ENCODE data around the gene PAN2. TPM values are rescaled to one million over a fixed set of nuclear protein-coding genes. Genes with fewer than 3 reads are reported as not detected.

The PAN2 gene
- total RNA-seq, 1 experiment from 2014 or later: 75.0 TPM

- H3K79me2 ChIP-seq (ENCODE audit: insufficient read depth, low read length): peaks cover 76% of the 10 kb centered on the region
- no peak for DNase-seq (ENCODE audit: low read depth, low spot score)
- no peak for TF ChIP-seq JUND (IDR thresholded peaks at IDR 0.05)
- TF ChIP-seq SP1 (IDR thresholded peaks at IDR 0.05; ENCODE audit: low read depth): no peak
- TF ChIP-seq, protein P1, sequence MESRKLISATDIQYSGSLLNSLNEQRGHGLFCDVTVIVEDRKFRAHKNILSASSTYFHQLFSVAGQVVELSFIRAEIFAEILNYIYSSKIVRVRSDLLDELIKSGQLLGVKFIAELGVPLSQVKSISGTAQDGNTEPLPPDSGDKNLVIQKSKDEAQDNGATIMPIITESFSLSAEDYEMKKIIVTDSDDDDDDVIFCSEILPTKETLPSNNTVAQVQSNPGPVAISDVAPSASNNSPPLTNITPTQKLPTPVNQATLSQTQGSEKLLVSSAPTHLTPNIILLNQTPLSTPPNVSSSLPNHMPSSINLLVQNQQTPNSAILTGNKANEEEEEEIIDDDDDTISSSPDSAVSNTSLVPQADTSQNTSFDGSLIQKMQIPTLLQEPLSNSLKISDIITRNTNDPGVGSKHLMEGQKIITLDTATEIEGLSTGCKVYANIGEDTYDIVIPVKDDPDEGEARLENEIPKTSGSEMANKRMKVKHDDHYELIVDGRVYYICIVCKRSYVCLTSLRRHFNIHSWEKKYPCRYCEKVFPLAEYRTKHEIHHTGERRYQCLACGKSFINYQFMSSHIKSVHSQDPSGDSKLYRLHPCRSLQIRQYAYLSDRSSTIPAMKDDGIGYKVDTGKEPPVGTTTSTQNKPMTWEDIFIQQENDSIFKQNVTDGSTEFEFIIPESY (IDR thresholded peaks at IDR 0.05; ENCODE audit: extremely low read depth, insufficient replicate concordance, low read length): no peak
- TF ChIP-seq EZH2phosphoT487 (IDR thresholded peaks at IDR 0.05; ENCODE audit: borderline replicate concordance): no peak
- TF ChIP-seq, protein P2, sequence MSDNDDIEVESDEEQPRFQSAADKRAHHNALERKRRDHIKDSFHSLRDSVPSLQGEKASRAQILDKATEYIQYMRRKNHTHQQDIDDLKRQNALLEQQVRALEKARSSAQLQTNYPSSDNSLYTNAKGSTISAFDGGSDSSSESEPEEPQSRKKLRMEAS (IDR thresholded peaks at IDR 0.05): no peak
- TF ChIP-seq CEBPB (IDR thresholded peaks at IDR 0.05; ENCODE audit: low read depth): no peak
- TF ChIP-seq FOSL1 (IDR thresholded peaks at IDR 0.05; ENCODE audit: low read depth): no peak
- no peak for TF ChIP-seq ZFX (IDR thresholded peaks at IDR 0.05)
- no peak for TF ChIP-seq REST (IDR thresholded peaks at IDR 0.05; ENCODE audit: low read depth)
- TF ChIP-seq, protein P3, sequence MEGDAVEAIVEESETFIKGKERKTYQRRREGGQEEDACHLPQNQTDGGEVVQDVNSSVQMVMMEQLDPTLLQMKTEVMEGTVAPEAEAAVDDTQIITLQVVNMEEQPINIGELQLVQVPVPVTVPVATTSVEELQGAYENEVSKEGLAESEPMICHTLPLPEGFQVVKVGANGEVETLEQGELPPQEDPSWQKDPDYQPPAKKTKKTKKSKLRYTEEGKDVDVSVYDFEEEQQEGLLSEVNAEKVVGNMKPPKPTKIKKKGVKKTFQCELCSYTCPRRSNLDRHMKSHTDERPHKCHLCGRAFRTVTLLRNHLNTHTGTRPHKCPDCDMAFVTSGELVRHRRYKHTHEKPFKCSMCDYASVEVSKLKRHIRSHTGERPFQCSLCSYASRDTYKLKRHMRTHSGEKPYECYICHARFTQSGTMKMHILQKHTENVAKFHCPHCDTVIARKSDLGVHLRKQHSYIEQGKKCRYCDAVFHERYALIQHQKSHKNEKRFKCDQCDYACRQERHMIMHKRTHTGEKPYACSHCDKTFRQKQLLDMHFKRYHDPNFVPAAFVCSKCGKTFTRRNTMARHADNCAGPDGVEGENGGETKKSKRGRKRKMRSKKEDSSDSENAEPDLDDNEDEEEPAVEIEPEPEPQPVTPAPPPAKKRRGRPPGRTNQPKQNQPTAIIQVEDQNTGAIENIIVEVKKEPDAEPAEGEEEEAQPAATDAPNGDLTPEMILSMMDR (IDR thresholded peaks at IDR 0.05 in 2 of 3, conservative IDR thresholded peaks at IDR 0.05 in 1 of 3; ENCODE audit: borderline replicate concordance in 1 of 3, insufficient read depth in 1 of 3, low read depth in 2 of 3, low read length in 2 of 3): no peak
- no peak for TF ChIP-seq TCF7L2 (IDR thresholded peaks at IDR 0.05; ENCODE audit: borderline replicate concordance, extremely low read depth, insufficient read depth, insufficient read length)
- TF ChIP-seq POLR2A (IDR thresholded peaks at IDR 0.05; ENCODE audit: borderline replicate concordance, extremely low read depth, insufficient read depth, insufficient read length): no peak
- no peak for TF ChIP-seq RAD21 (IDR thresholded peaks at IDR 0.05; ENCODE audit: low read depth)
- no peak for TF ChIP-seq EGR1 (IDR thresholded peaks at IDR 0.05; ENCODE audit: low read depth)
- TF ChIP-seq, protein P4, sequence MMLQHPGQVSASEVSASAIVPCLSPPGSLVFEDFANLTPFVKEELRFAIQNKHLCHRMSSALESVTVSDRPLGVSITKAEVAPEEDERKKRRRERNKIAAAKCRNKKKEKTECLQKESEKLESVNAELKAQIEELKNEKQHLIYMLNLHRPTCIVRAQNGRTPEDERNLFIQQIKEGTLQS (IDR thresholded peaks at IDR 0.05): no peak
- TF ChIP-seq YY1 (IDR thresholded peaks at IDR 0.05; ENCODE audit: extremely low read depth, insufficient replicate concordance, low read depth, low read length): no peak
- no peak for TF ChIP-seq ELF1 (IDR thresholded peaks at IDR 0.05; ENCODE audit: borderline replicate concordance, low read depth)
- TF ChIP-seq ZNF274 (IDR thresholded peaks at IDR 0.05; ENCODE audit: low read depth, low read length): no peak
- H3K4me2 ChIP-seq (ENCODE audit: low read length): no peak overlapping the region
- H3K36me3 ChIP-seq (ENCODE audit: control insufficient read depth in 1 of 2, insufficient read depth in 2 of 2, low read length in 2 of 2): peaks cover 3 to 16% of the 10 kb centered on the region in 2 experiments; a peak in 2 of 4 replicates
- no peak overlapping the region for H2AFZ ChIP-seq (ENCODE audit: low read depth, low read length, poor library complexity, severe bottlenecking)
- H3K9me3 ChIP-seq (ENCODE audit: control insufficient read depth in 1 of 2, insufficient read depth in 1 of 2, low read depth in 1 of 2, low read length in 2 of 2): no peaks in the 10 kb centered on the region
- H3K27me3 ChIP-seq (ENCODE audit: insufficient read depth, low read length): no peaks in the 10 kb centered on the region
- intact Hi-C loops (cut with micrococcal nuclease): no loop called here
- no peak overlapping the region for H3K9ac ChIP-seq (ENCODE audit: low read length)
- CTCF ChIA-PET: no interaction called here
- no peak overlapping the region for H3K27ac ChIP-seq (ENCODE audit: low read depth, low read length)
- peaks cover 24 to 55% of the 10 kb centered on the region in 2 experiments for H3K4me1 ChIP-seq (ENCODE audit: control insufficient read depth in 1 of 2, insufficient read depth in 2 of 2, low read length in 2 of 2)
- RAD21 ChIA-PET (ENCODE audit: low non-redundant PET in 1 of 2, low total read pairs in 2 of 2, uncharacterized antibody in 2 of 2, unreplicated experiment in 2 of 2): no interaction called here
- no peak overlapping the region for H3K4me3 ChIP-seq (replicated peaks in 1 of 2; ENCODE audit: low read depth in 1 of 2, low read length in 2 of 2)
- H3K9me2 ChIP-seq (ENCODE audit: insufficient read depth): no peaks in the 10 kb centered on the region
- no peaks in the 10 kb centered on the region for H4K20me1 ChIP-seq (ENCODE audit: insufficient read depth)
- POLR2A ChIA-PET: no interaction called here
- no TSS peak for BruUV-seq (replicated peaks)
- ATAC-seq: no peak
Measured at GRCh38 chr12:56297400-56297799, 36.4 kb downstream of the PAN2 start.
